Measurements from ENCODE around the gene NPHS2. TPM values are rescaled to one million over a fixed set of nuclear protein-coding genes. Genes with fewer than 3 reads are reported as not detected.

The NPHS2 gene
- total RNA-seq, 2 experiments from 2014 or later: not detected

- ChIA-PET POLR2A (interaction anchor here (0.6 kb wide), 1 partner anchor 1981 kb away, joined by 3 read pairs; no protein-coding TSS in a partner anchor), CTCF (no interaction called here)
- peaks cover 0 to 20% of the 10 kb centered on the region in 2 experiments for H3K9me3 ChIP-seq (ENCODE audit: control insufficient read depth in 1 of 2, insufficient read depth in 1 of 2, low read length in 2 of 2)
- H3K4me3 Mint-ChIP-seq: no peak overlapping the region
- peaks cover 71% of the 10 kb centered on the region for H3K27me3 Mint-ChIP-seq
- intact Hi-C loops (cut with DNase I, micrococcal nuclease): no loop called here
- no peak for ATAC-seq (ENCODE audit: poor library complexity)
- no peak overlapping the region for H3K4me3 ChIP-seq (ENCODE audit: low read length)
- H3K27me3 ChIP-seq (ENCODE audit: control insufficient read depth in 1 of 2, insufficient read depth in 2 of 2, low read length in 2 of 2): peaks cover 32% of the 10 kb centered on the region in 2 experiments
- TF ChIP-seq, protein P1, sequence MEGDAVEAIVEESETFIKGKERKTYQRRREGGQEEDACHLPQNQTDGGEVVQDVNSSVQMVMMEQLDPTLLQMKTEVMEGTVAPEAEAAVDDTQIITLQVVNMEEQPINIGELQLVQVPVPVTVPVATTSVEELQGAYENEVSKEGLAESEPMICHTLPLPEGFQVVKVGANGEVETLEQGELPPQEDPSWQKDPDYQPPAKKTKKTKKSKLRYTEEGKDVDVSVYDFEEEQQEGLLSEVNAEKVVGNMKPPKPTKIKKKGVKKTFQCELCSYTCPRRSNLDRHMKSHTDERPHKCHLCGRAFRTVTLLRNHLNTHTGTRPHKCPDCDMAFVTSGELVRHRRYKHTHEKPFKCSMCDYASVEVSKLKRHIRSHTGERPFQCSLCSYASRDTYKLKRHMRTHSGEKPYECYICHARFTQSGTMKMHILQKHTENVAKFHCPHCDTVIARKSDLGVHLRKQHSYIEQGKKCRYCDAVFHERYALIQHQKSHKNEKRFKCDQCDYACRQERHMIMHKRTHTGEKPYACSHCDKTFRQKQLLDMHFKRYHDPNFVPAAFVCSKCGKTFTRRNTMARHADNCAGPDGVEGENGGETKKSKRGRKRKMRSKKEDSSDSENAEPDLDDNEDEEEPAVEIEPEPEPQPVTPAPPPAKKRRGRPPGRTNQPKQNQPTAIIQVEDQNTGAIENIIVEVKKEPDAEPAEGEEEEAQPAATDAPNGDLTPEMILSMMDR (IDR thresholded peaks at IDR 0.05): no peak
- no peak for DNase-seq
- no peaks in the 10 kb centered on the region for H3K36me3 ChIP-seq (ENCODE audit: insufficient read depth, low read length)
- H3K9me3 Mint-ChIP-seq: no peaks in the 10 kb centered on the region
- no peak overlapping the region for H3K27ac ChIP-seq (ENCODE audit: low read depth in 1 of 2, low read length in 2 of 2)
- H3K4me1 ChIP-seq (ENCODE audit: insufficient read depth, low read length): no peaks in the 10 kb centered on the region
- H3K36me3 Mint-ChIP-seq (ENCODE audit: low read depth): no peaks in the 10 kb centered on the region
- no peaks in the 10 kb centered on the region for H3K4me1 Mint-ChIP-seq (ENCODE audit: low read depth)
- no peak overlapping the region for H3K27ac Mint-ChIP-seq
Observed at GRCh38 chr1:179591253-179591591, 15.5 kb upstream of the NPHS2 start.

GRCh38 chr1:179590671-179591070, 14.9 kb upstream of the NPHS2 start:
- Mint-ChIP-seq H3K27ac (no peak overlapping the region), H3K4me1 (ENCODE audit: low read depth) (no peaks in the 10 kb centered on the region), H3K9me3 (no peaks in the 10 kb centered on the region), H3K27me3 (peaks cover 75% of the 10 kb centered on the region), H3K4me3 (no peak overlapping the region), H3K36me3 (ENCODE audit: low read depth) (no peaks in the 10 kb centered on the region)
- peaks cover 34 to 36% of the 10 kb centered on the region in 2 experiments for H3K27me3 ChIP-seq (ENCODE audit: control insufficient read depth in 1 of 2, insufficient read depth in 2 of 2, low read length in 2 of 2)
- no peaks in the 10 kb centered on the region for H3K4me1 ChIP-seq (ENCODE audit: insufficient read depth, low read length)
- TF ChIP-seq, protein P1 (IDR thresholded peaks at IDR 0.05): no peak
- intact Hi-C loops (cut with DNase I, micrococcal nuclease): no loop called here
- H3K36me3 ChIP-seq (ENCODE audit: insufficient read depth, low read length): no peaks in the 10 kb centered on the region
- H3K27ac ChIP-seq (ENCODE audit: low read depth in 1 of 2, low read length in 2 of 2): no peak overlapping the region
- H3K4me3 ChIP-seq (ENCODE audit: low read length): no peak overlapping the region
- CTCF ChIA-PET: no interaction called here
- no peak for DNase-seq
- H3K9me3 ChIP-seq (ENCODE audit: control insufficient read depth in 1 of 2, insufficient read depth in 1 of 2, low read length in 2 of 2): peaks cover 0 to 22% of the 10 kb centered on the region in 2 experiments
- no peak for ATAC-seq (ENCODE audit: poor library complexity)
- POLR2A ChIA-PET: no interaction called here

DNA sequence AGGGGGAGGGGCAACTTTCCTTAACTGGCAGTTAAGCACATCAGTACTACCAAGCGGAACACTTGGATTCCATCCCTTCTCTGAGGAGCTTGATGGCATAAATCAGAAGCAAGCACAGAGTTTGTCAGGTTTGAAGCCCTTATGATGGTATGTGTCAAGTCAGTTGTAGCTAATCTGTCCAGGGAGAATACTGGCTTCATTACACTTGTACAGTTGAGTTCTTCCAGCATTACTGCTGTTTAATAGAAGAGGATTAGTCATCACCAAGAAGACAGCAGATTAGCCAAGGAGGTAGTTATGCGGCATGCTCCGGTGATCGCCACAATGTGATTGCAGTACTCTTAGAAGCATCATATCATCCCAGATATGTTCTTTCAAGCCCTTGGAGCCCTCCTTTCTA, 13.8 kb upstream of the NPHS2 start:
- Mint-ChIP-seq H3K36me3 (ENCODE audit: low read depth) (no peaks in the 10 kb centered on the region), H3K4me1 (ENCODE audit: low read depth) (no peaks in the 10 kb centered on the region), H3K4me3 (no peak overlapping the region), H3K27ac (no peak overlapping the region), H3K27me3 (peaks cover 81% of the 10 kb centered on the region), H3K9me3 (no peaks in the 10 kb centered on the region)
- TF ChIP-seq, protein P1 (IDR thresholded peaks at IDR 0.05): no peak
- Histone ChIP-seq H3K9me3 (ENCODE audit: control insufficient read depth in 1 of 2, insufficient read depth in 1 of 2, low read length in 2 of 2) (peaks cover 0 to 22% of the 10 kb centered on the region in 2 experiments), H3K27ac (ENCODE audit: low read depth in 1 of 2, low read length in 2 of 2) (no peak overlapping the region), H3K4me3 (ENCODE audit: low read length) (no peak overlapping the region), H3K27me3 (ENCODE audit: control insufficient read depth in 1 of 2, insufficient read depth in 2 of 2, low read length in 2 of 2) (peaks cover 41 to 42% of the 10 kb centered on the region in 2 experiments), H3K4me1 (ENCODE audit: insufficient read depth, low read length) (no peaks in the 10 kb centered on the region), H3K36me3 (ENCODE audit: insufficient read depth, low read length) (no peaks in the 10 kb centered on the region)
- no peak for ATAC-seq (ENCODE audit: poor library complexity)
- POLR2A ChIA-PET: no interaction called here
- CTCF ChIA-PET: no interaction called here
- intact Hi-C loops (cut with DNase I, micrococcal nuclease): no loop called here
- no peak for DNase-seq
